Middle frontal gyrus (tissue), 1 donor: ENCODE measurements around the gene HRH1.
"Not testable (repeated sequence)": the region's sequence is repeated elsewhere in the genome, so short reads cannot be mapped to it uniquely, and the experiment has no call there.

Experiments
- DNase-seq: peaks from one replicate; pipeline ENCODE4 v3.0.0-alpha.2; 2015; ENCODE audit warnings: low spot score; ENCODE audit errors: extremely low spot score

The HRH1 gene

DNA sequence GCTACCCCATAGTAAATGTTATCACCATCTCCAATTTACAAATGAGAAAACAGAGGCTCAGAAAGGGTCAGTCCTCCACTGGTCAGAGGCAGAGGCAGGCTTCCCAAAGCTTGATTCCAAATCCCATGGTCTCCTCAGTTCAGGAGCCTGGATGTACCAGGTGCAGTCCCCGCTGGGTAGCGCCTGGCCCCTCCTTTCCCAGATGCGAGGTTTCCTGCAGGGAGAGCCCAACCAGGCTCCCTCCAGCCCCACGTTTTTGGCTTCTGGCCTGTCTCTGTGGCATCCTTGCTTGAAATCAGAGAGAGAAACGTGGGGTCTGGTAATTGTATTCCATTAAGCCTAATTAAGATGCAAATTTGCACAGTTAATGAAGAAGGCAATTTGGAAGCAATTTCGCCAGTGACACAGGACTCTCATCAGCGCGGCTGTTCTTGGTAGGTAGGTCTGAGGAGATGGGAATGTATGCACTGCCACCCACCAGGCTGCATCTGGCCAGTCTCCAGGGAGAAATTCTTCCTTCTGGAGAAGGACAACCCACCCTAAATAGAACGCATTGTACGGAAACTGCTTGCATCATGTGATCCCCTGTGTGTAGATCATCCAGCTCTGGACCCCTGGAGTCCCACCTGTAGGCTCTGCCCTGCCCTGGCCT, 50.5 kb downstream of the HRH1 start:
- no peak for DNase-seq

DNA sequence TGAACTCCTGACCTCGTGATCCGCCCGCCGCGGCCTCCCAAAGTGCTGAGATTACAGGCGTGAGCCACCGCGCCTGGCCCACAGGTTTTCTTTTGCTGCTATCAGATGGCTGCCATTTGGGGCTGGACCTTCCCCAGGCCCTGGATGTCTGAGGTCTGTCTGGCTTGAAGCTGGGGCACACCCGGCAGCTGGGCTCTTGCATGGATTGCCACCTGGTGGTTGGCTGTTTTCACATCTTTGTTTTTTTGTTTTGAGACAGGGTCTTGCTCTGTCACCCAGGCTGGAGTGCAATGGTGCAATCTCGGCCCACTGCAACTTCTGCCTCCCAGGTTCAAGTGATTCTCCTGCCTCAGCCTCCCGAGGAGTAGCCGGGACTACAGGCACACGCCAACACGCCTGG, 51.6 kb downstream of the HRH1 start:
- DNase-seq = not testable (repeated sequence)

DNA sequence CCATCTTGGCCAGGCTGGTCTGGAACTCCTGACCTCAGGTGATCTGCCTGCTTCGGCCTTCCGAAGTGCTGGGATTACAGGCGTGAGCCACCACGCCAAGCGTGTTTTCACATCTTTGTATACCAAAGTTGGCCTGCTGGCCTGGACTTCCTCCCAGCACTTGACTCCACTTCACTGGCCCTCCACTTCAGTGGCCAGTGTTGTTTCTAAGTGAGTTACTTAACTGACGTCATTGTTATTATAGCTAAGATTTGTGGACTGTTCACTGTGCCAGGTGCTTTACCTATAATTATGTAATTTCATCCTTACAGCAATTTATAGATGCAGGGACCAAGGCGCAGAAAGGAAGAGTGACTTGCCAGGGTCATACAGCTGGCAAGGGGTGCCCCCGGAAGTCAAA, 52.0 kb downstream of the HRH1 start:
- no peak for DNase-seq

DNA sequence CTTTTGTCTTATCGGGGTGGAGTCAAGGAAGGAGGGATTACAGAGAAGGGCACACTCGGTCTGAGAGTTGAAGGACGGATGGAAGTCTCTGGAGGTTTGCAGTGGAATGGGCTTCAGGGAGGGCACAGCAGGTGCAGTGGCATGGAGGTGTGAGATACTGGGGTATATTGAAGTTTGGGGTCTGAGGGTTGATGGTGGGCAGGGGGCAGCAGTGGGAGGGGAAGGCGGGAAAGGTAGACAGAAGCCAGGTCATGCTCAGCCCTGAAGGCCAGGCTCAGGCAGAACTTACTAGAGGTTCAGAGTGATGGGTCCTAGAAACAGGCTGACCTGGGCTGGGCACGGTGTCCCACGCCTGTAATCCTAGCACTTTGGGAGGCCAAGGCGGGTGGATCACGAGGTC, 52.7 kb downstream of the HRH1 start:
- no peak for DNase-seq

- no peak for DNase-seq
These were observed 57.4 kb downstream of the HRH1 start for GRCh38 chr3:11211531-11212298.

DNA sequence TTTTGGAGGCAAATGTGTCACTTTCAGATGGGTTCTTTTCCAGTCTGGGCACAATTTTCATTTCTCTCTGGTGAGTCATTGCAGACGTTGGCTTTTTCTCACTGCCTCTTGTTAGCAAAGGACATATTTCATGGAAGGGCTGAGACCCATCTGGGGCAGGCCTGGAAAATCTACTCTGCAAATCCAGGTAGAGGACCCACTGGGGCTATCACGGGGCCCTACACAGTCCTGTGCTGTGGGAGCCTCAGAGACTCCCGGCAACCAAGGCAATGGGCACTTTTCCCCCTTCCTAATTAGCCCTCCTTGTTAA, 58.0 kb downstream of the HRH1 start:
- no peak for DNase-seq

- no peak for DNase-seq
These were observed 58.5 kb downstream of the HRH1 start for GRCh38 chr3:11212784-11213183.

DNA sequence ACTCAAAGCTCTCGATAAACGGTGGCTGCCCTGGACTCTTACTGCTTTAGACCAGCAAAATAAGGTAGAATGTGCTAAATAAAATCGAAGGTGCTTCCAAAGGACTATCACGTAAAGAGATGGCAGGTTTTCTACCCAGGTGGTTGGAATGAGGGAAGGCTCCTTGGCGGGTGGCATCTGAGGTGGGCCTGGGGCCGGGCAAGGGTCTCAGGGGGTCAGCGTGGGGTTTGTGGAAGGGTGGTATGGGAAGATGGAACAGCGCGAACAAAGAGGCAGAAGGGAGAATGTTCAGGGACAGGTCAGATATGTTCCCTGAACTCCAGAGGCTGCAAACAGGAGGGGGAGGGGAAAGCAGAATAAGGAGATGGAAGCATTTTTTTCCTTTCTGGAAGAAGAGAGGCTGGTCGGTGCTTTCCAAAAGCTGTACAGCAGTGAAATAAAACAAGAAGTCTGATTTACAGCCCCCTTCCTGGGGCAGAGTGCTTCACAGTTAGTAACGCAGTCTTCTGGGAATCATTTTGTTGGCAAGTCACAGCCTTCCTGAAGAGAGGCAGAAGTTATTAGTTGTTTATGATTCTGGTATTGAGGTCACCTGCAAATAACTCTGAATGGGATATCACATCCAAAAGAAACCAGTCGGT, 59.6 kb downstream of the HRH1 start:
- no peak for DNase-seq

DNA sequence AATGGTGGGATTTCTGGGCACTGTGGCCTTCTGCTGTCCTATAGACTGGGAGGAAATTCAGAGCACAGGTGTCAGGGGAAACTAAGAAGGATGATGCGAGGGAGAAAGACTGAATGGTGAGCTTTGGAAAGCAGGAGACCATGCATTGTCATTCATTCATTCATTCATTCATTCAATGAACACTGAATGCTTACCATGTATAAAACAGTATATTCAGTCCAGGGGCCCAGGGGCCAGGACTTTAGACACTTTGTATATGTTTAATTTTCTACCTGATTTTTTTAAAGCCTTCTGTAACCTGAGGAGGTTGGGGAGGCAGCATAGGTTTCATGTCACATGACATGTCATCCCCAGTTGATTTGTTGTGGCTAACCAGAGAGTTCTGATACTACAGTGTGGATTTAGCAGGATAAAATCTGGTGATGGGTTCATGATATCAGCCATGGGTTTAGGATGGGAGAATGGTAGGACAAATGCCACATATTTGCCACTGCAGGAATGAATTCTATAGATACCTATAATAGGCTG, 60.2 kb downstream of the HRH1 start:
- DNase-seq = no peak

- not testable (repeated sequence) for DNase-seq
These were observed 63.1 kb downstream of the HRH1 start for GRCh38 chr3:11217370-11217769.

- DNase-seq = no peak
These were observed 65.9 kb downstream of the HRH1 start for GRCh38 chr3:11220230-11220629.

- no peak for DNase-seq
These were observed 67.6 kb downstream of the HRH1 start for GRCh38 chr3:11221818-11222415.

- DNase-seq = no peak
These were observed 69.7 kb downstream of the HRH1 start for GRCh38 chr3:11224010-11224409.

DNA sequence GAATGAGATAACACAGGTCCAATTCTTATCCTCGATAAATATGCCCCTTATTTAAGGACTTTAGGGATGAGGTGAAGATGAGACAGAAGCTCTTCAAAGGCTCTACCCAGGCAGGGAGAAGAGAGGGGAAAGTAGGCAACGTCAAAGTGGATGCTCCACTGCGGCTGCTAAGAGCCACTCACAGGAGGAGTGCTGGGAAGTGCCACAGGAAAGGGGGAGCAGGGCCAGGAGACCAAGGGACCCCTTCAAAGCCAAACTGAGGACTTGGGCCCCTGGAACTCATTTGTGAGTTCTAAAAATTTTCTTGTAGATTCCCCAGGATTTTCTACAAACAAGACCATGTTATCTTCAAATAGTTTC, 70.6 kb downstream of the HRH1 start:
- no peak for DNase-seq

GRCh38 chr3:11226042-11226370, 71.7 kb downstream of the HRH1 start:
- no peak for DNase-seq

GRCh38 chr3:11228041-11228440, 73.7 kb downstream of the HRH1 start:
- DNase-seq = no peak

- no peak for DNase-seq
These were observed 75.8 kb downstream of the HRH1 start for GRCh38 chr3:11230125-11230524.

DNA sequence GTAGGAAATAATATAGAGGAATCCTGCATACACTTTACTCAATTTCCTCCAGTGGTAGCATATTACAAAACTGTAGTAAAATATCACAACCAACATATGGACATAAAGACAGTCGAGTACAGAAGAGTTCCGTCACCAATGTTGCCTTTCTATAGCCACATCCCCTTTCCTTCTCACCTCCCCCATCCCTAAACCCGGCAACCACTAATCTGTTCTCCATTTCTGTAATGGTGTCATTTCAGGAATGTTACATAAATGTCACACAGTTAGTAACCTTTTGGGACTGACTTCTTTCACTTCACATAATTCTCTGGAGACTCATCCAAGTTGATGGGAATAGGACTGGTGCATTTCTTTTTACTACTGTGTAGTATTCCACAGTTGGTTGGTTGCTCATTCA, 76.5 kb downstream of the HRH1 start:
- no peak for DNase-seq

GRCh38 chr3:11235385-11235784, 81.1 kb downstream of the HRH1 start:
- DNase-seq = no peak

DNA sequence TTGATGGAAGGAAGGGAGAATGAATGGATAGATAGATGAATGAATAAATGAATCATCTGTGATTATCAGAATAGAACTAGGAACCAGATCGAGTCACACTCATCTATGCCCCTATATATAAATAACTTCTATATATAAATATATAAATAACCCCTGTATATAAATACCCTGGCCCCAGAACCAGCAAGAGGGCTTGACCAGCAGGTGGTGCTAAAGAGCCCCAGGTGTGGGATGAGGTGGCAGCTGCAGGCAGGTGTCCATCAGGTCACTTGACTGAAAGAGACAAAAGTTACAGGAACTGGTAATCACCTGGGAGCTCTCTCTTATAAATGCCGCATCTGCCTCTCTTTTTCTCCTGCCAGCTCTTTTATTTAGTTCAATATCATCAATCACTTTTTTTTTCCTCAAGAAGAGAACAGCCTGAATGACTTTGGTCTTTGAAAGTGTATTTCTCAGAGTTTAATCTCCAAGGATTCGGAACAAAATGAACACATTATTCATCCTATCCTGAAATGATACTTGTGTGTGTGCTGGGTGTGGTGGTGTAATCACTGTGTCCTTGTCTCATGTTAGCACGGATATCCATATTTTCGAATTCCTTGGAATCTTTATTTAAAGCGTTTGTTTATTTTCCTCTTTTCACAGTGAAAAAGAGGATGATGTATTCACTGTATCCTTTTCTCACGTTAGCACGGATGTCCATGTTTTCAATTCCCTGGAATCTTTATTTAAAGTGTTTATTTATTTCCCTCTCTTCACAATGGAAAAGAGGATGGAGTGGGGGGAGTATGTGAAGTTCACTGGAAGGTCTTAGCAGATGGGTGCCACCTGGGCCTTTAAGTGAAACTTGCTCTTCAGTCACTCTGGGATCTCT, 82.5 kb downstream of the HRH1 start:
- DNase-seq = no peak

GRCh38 chr3:11238060-11238459, 83.8 kb downstream of the HRH1 start:
- no peak for DNase-seq
